ENCODE results near the gene KLHDC3.

KLHDC3 gene

DNA sequence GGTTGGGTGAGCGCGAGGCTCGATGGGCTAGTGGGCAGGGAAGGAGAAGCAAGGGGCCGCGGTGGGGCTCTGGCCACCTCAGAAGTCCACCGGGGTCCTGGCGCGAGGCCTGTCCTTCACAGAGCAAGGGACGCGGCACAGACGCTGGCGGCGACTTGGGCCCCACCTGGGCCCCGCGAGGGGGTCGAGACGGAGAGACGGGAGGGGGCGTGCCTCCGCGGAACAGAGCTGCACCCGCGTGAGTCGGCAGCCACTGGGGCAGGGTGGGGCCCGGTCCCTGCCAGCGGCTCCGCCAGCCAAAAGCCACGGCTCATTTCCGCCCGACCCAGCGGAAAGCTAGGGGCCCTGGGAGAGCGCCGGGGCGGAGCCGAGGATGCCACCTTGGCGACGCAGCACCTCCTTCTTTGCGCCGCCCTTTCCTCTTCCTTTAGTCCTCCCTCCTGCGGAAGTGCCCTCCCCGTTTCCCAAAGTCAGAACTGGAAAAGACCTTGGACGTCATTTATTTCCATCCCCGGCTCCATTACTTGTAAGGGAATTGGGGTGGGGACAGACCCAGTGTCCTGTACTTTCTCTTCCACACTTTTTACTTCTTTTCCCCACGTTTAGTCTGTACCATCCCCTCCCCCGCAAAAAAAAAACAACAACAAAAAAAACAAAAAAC is 39.6 kb downstream of the KLHDC3 start, which contains the start of gene CUL7:
Gene CUL7, minus strand, starts transcription at position 307 of the 661 bp plus-strand sequence. CDS start 1,063 bp downstream, outside the sequence.
- TF ChIP-seq, protein P1, sequence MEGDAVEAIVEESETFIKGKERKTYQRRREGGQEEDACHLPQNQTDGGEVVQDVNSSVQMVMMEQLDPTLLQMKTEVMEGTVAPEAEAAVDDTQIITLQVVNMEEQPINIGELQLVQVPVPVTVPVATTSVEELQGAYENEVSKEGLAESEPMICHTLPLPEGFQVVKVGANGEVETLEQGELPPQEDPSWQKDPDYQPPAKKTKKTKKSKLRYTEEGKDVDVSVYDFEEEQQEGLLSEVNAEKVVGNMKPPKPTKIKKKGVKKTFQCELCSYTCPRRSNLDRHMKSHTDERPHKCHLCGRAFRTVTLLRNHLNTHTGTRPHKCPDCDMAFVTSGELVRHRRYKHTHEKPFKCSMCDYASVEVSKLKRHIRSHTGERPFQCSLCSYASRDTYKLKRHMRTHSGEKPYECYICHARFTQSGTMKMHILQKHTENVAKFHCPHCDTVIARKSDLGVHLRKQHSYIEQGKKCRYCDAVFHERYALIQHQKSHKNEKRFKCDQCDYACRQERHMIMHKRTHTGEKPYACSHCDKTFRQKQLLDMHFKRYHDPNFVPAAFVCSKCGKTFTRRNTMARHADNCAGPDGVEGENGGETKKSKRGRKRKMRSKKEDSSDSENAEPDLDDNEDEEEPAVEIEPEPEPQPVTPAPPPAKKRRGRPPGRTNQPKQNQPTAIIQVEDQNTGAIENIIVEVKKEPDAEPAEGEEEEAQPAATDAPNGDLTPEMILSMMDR (IDR thresholded peaks at IDR 0.05; ENCODE audit: low read depth, low read length), result no peak
- Histone ChIP-seq H3K9me3 (no peaks in the 10 kb centered on the region), H3K4me1 (peaks cover 4% of the 10 kb centered on the region; the same call in 1 of the 2 replicates), H3K4me3 (ENCODE audit: low read depth, low read length) (peak within 1 kb of the TSS; percentile 80), H3K36me3 (peaks cover 8% of the 10 kb centered on the region; the same call in 1 of the 2 replicates), H3K27me3 (no peaks in the 10 kb centered on the region)
- peak; percentile 93 for DNase-seq

DNA sequence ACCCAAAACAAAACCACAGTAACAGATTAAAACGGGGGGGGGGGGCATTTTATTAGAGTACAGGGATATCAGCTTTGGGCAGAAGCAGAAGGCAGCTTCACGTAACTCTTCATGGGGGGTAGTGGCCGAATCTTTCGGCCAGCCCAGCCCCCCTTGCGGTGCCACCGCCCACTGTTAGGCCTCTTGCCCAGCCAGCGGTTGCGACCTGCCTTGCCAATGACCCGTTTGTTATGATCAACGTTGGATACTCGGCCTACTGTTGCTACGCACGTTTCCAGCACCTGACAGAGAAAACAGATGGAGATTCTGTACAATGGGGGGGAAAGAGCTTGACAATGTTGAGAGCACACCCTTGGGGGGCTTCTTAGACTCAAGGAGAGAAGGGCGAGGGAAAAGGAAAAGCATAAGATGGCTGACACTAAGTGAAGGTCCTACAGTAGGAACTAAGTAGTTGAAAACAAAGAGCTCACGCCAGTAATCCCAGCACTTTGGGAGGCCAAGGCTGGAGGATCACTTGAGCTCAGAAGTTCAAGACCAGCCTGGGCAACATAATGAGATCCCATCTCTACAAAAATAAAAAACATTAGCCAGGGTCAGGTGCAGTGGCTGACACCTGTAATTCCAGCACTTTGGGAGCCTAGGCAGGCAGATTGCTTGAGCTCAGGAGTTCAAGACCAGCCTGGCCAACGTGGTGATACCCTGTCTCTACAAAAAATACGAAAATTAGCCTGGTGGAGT is 40.3 kb downstream of the KLHDC3 start:
- DNase-seq, result no peak
- TF ChIP-seq, protein P1 (IDR thresholded peaks at IDR 0.05; ENCODE audit: low read depth, low read length), result no peak
- Histone ChIP-seq H3K9me3 (no peaks in the 10 kb centered on the region), H3K4me3 (ENCODE audit: low read depth, low read length) (peak overlapping the region; percentile 80), H3K4me1 (peaks cover 4% of the 10 kb centered on the region; the same call in 1 of the 2 replicates), H3K36me3 (peaks cover 8% of the 10 kb centered on the region; the same call in 1 of the 2 replicates), H3K27me3 (no peaks in the 10 kb centered on the region)

DNA sequence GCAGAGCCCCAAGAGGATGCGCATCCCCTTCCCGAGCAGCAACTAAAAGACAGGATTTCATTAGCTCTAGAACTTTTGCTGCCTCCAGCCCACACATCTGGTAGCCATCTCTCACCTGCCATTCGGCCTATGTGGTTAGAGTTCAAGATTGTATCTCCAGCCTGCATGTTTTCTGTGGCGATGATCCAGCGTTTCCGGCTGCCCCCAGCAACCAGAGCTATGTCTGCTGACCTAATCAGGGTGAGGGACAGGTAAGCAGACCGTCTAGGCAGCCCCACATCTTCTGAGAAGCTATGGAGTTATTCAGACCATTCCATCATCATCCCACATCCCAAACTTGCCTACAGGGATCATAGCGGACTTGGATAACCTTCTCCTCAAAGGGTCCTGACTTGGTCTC is 41.9 kb downstream of the KLHDC3 start:
- Histone ChIP-seq H3K9me3 (no peaks in the 10 kb centered on the region), H3K27me3 (no peaks in the 10 kb centered on the region), H3K4me1 (peaks cover 4% of the 10 kb centered on the region; the same call in 1 of the 2 replicates), H3K4me3 (ENCODE audit: low read depth, low read length) (no peak overlapping the region), H3K36me3 (peaks cover 8% of the 10 kb centered on the region; the same call in 1 of the 2 replicates)
- no peak for DNase-seq
- TF ChIP-seq, protein P1 (IDR thresholded peaks at IDR 0.05; ENCODE audit: low read depth, low read length), result no peak

- H3K27me3 ChIP-seq, result no peaks in the 10 kb centered on the region
- H3K9me3 ChIP-seq, result no peaks in the 10 kb centered on the region
- H3K4me1 ChIP-seq, result peaks cover 4% of the 10 kb centered on the region; the same call in 1 of the 2 replicates
- peak overlapping the region; percentile 94 for H3K4me3 ChIP-seq (ENCODE audit: low read depth, low read length)
- DNase-seq, result no peak
- H3K36me3 ChIP-seq, result peaks cover 8% of the 10 kb centered on the region
- TF ChIP-seq, protein P1 (IDR thresholded peaks at IDR 0.05; ENCODE audit: low read depth, low read length), result no peak
Observed at GRCh38 chr6:43058531-43058930, 44.5 kb downstream of the KLHDC3 start.

DNA sequence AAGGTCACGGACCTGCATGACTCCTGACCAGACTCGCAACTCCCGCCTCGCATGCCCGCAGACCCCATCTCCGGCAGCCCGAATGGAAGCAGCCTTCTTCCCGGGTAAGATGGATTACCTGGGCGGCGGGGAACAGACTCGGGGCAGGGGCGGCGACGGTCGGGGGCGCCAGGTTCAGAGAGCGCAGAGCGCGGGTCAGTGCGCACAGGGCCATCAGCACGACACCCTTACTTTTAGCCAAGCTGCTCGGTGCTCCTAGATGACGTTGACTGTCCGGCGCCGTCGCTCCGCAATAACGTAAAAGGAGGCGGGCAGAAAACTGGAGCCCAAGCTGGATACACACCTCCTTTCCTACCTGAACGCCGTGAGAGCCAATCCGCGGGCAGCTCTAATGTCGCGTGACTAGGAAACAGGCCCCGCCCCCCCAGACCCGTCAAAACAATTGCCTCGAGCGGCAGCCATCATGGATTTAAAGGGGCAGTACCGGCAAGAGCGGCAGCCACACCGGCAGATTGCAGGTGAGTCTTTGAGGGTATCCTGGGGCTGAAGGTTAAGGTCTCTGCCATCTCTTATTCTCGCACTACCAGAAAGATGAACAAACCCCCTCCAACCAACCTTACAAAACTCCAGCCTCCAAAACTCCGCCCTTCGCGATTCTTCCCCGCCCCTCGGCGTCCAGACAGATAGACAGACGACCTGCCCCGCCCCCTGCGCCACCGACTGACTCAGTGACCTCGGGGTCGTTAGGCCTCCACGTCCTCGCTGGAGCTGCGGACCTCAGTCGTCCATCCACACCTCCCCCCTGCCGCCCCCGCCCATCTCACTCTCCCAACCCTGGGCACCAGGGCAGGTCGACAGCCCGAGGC is 45.4 kb downstream of the KLHDC3 start, which contains the start of the genes KLC4 and MRPL2:
Gene KLC4, plus strand, starts transcription at position 464 of the 866 bp plus-strand sequence. CDS start 1,705 bp downstream, outside the sequence.
Gene MRPL2, minus strand, starts transcription at position 267 of the 866 bp plus-strand sequence. Its CDS starts 53 bp downstream, at position 214.
- Histone ChIP-seq H3K27me3 (no peaks in the 10 kb centered on the region), H3K9me3 (no peaks in the 10 kb centered on the region), H3K4me3 (ENCODE audit: low read depth, low read length) (peak within 1 kb of the TSS; percentile 94), H3K36me3 (peaks cover 8% of the 10 kb centered on the region), H3K4me1 (peaks cover 4% of the 10 kb centered on the region; the same call in 1 of the 2 replicates)
- TF ChIP-seq, protein P1 (IDR thresholded peaks at IDR 0.05; ENCODE audit: low read depth, low read length), result no peak
- DNase-seq, result peak; percentile 97

Data from BE2C (cell line).